ENCODE results near the gene ZNF407.

DNA sequence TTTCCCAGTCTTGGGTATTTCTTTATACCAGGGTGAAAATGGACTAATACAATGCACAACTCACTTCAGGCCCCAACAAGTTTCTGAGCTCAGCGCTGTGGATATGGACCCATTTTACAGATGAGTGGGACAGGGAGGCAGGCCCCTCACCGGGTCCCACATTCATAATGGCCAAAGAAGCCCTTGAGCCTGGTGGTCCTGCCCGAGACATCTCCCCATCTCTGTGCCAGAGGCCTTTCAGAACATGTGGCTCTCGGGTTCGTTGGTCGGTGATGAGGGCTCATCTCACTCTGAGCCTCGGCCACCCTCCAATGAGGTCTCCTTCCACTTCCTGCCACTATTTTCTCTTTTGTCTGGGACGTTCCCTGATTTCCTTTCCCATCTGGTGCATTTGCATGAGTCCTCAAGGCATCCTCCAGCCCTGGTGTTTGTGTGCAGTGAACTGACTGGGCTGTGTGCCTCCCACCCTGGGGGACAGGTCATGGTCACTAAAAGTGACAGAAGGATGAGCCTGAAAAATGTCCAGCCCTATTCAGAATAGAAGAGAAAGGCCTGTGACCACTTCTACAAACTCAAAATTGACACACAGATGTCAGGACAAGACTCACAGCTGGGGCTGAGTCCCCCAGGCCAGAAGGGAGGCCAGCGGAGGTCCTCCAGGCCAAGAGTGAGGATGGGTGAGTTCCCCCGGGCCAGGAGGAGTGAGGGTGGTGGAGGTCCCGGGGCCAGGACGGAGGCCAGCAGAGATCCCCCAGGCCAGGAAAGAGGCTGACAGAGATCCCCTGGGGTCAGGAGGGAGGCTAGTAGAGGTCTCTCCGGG, 476.7 kb downstream of the ZNF407 start:
- no peak for TF ChIP-seq POLR2A (IDR thresholded peaks at IDR 0.05)
- TF ChIP-seq, protein P1, sequence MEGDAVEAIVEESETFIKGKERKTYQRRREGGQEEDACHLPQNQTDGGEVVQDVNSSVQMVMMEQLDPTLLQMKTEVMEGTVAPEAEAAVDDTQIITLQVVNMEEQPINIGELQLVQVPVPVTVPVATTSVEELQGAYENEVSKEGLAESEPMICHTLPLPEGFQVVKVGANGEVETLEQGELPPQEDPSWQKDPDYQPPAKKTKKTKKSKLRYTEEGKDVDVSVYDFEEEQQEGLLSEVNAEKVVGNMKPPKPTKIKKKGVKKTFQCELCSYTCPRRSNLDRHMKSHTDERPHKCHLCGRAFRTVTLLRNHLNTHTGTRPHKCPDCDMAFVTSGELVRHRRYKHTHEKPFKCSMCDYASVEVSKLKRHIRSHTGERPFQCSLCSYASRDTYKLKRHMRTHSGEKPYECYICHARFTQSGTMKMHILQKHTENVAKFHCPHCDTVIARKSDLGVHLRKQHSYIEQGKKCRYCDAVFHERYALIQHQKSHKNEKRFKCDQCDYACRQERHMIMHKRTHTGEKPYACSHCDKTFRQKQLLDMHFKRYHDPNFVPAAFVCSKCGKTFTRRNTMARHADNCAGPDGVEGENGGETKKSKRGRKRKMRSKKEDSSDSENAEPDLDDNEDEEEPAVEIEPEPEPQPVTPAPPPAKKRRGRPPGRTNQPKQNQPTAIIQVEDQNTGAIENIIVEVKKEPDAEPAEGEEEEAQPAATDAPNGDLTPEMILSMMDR (IDR thresholded peaks at IDR 0.05): no peak
